GM06990 (cell line): ENCODE measurements around the gene JAGN1.
"Not testable (repeated sequence)": the region's sequence is repeated elsewhere in the genome, so short reads cannot be mapped to it uniquely, and the experiment has no call there.

ENCODE experiments used
- DNase-seq: peaks from one replicate; pipeline ENCODE4 v3.0.0-alpha.2; 2011; ENCODE audit not compliant: insufficient read length; ENCODE audit errors: extremely low read depth
- H3K27me3 ChIP-seq: replicated peaks from 2 replicates; pipeline ENCODE4 v1.6.0; 2011; ENCODE audit warnings: low read length; ENCODE audit not compliant: control insufficient read depth, insufficient read depth
- H3K36me3 ChIP-seq: 2 replicates; pipeline ENCODE4 v1.5.1; 2011; ENCODE audit warnings: low read length; ENCODE audit not compliant: control insufficient read depth, insufficient read depth
- H3K4me3 ChIP-seq: replicated peaks from 2 replicates; pipeline ENCODE4 v1.5.1; 2011; ENCODE audit warnings: low read depth, mild to moderate bottlenecking, control low read depth, low read length
- CTCF ChIP-seq: IDR thresholded peaks from 2 replicates; pipeline ENCODE4 v1.5.1; 2011; ENCODE audit warnings: low read length, control low read depth, mild to moderate bottlenecking, inconsistent platforms; ENCODE audit not compliant: insufficient read depth, poor library complexity, severe bottlenecking

Gene JAGN1

GRCh38 chr3:9848860-9849259, 41.5 kb upstream of the JAGN1 start:
- not testable (repeated sequence) for H3K27me3 ChIP-seq, H3K36me3 ChIP-seq, DNase-seq, H3K4me3 ChIP-seq
- peak; percentile 43 for TF ChIP-seq CTCF

GRCh38 chr3:9851383-9851782, 39.0 kb upstream of the JAGN1 start:
- not testable (repeated sequence) for H3K27me3 ChIP-seq, H3K4me3 ChIP-seq, DNase-seq, H3K36me3 ChIP-seq

GRCh38 chr3:9851926-9852325, 38.5 kb upstream of the JAGN1 start:
- DNase-seq, H3K36me3 ChIP-seq, H3K4me3 ChIP-seq, H3K27me3 ChIP-seq: not testable (repeated sequence)

GRCh38 chr3:9852528-9852927, 37.9 kb upstream of the JAGN1 start:
- no peak overlapping the region for H3K4me3 ChIP-seq
- no peak for DNase-seq
- no peak for TF ChIP-seq CTCF
- H3K36me3 ChIP-seq, result no peaks in the 10 kb centered on the region
- no peaks in the 10 kb centered on the region for H3K27me3 ChIP-seq

GRCh38 chr3:9854291-9854940, 36.0 kb upstream of the JAGN1 start:
- H3K4me3 ChIP-seq, H3K27me3 ChIP-seq, DNase-seq, H3K36me3 ChIP-seq: not testable (repeated sequence)

GRCh38 chr3:9855594-9855993, 34.8 kb upstream of the JAGN1 start:
- TF ChIP-seq CTCF, result no peak
- DNase-seq, result no peak

GRCh38 chr3:9859530-9860025, 30.8 kb upstream of the JAGN1 start:
- Histone ChIP-seq H3K4me3 (no peak overlapping the region), H3K27me3 (no peaks in the 10 kb centered on the region; the same call in 1 of the 2 replicates), H3K36me3 (no peaks in the 10 kb centered on the region)
- DNase-seq, result no peak
- no peak for TF ChIP-seq CTCF

More at GRCh38 chr3:9855594-9855993, 34.8 kb upstream of the JAGN1 start:
- H3K27me3 ChIP-seq, result no peaks in the 10 kb centered on the region
- H3K4me3 ChIP-seq, result no peak overlapping the region
- no peaks in the 10 kb centered on the region for H3K36me3 ChIP-seq
